K562 (cell line): ENCODE data around the gene MYOM1. TPM values are rescaled to one million over a fixed set of nuclear protein-coding genes. Genes with fewer than 3 reads are reported as not detected.

Source experiments
- ARID2 ChIP-seq: fragments of 450-650 bp; IDR thresholded peaks from 2 replicates; pipeline ENCODE4 v1.6.1; 2017; ENCODE audit warnings: antibody characterized with exemption, mild to moderate bottlenecking
- ARNT ChIP-seq, 2 experiments: fragments of 450-650 bp; IDR thresholded peaks; 2 replicates each; pipeline ENCODE4 v1.6.1; 2016; ENCODE audit warnings: mild to moderate bottlenecking in 1 of 2
- BCL6 ChIP-seq: fragments of 250-450 bp; sonication (Bioruptor Pico); IDR thresholded peaks from 2 replicates; pipeline ENCODE4 v1.4.0; 2020
- CTBP1 ChIP-seq: fragments of 450-650 bp; IDR thresholded peaks from 2 replicates; pipeline ENCODE4 v1.6.1; 2016; ENCODE audit warnings: borderline replicate concordance
- MTA3 ChIP-seq: fragments of 450-650 bp; formaldehyde crosslinking; IDR thresholded peaks from 2 replicates; pipeline ENCODE4 v1.6.1; 2017; ENCODE audit warnings: mild to moderate bottlenecking, borderline replicate concordance
- NFRKB ChIP-seq: fragments of 450-650 bp; IDR thresholded peaks from 2 replicates; pipeline ENCODE4 v1.6.1; 2016; ENCODE audit warnings: low read depth
- PKNOX1 ChIP-seq: fragments of 450-650 bp; IDR thresholded peaks from 2 replicates; pipeline ENCODE4 v1.6.1; 2016
- PTTG1 ChIP-seq: fragments of 450-650 bp; IDR thresholded peaks from 2 replicates; pipeline ENCODE4 v1.6.1; 2016; ENCODE audit warnings: low read depth, mild to moderate bottlenecking, missing genetic modification characterization, missing compliant biosample characterization
- RBBP5 ChIP-seq: fragments of 200-600 bp; sonication (generic); IDR thresholded peaks from 2 replicates; pipeline ENCODE4 v1.6.1; 2012; ENCODE audit warnings: borderline replicate concordance, mild to moderate bottlenecking, low read length, control low read depth, inconsistent platforms; ENCODE audit not compliant: insufficient read depth, poor library complexity, severe bottlenecking
- RBM39 ChIP-seq: fragments of 200-400 bp; formaldehyde crosslinking; optimal IDR thresholded peaks from 2 replicates; pipeline ENCODE3; 2018; ENCODE audit warnings: low read depth, low read length
- SRSF9 ChIP-seq: fragments of 200-400 bp; formaldehyde crosslinking; IDR thresholded peaks from 2 replicates; pipeline ENCODE4 v1.6.1; 2017; ENCODE audit warnings: low read depth, low read length, borderline replicate concordance
- TAF7 ChIP-seq: fragments of 450-650 bp; IDR thresholded peaks from 2 replicates; pipeline ENCODE4 v1.6.1; 2016; ENCODE audit warnings: missing genetic modification characterization, missing compliant biosample characterization
- TSC22D4 ChIP-seq: fragments of 450-650 bp; IDR thresholded peaks from 2 replicates; pipeline ENCODE4 v1.6.1; 2016; ENCODE audit warnings: missing genetic modification characterization, missing biosample characterization, control low read depth
- USF1 ChIP-seq: sonication (generic); formaldehyde crosslinking; IDR thresholded peaks from 2 replicates; pipeline ENCODE4 v1.9.0; 2022; ENCODE audit warnings: mild to moderate bottlenecking, missing genetic modification reagents
- ZBTB17 ChIP-seq: fragments of 450-650 bp; formaldehyde crosslinking; IDR thresholded peaks from 2 replicates; pipeline ENCODE4 v1.4.0; 2020; ENCODE audit warnings: mild to moderate bottlenecking
- ZFP30 ChIP-seq: fragments of 250-450 bp; sonication (Bioruptor Pico); IDR thresholded peaks from 2 replicates; pipeline ENCODE4 v1.8.0; 2022; ENCODE audit warnings: moderate library complexity, mild to moderate bottlenecking, inconsistent platforms, borderline replicate concordance
- ZKSCAN3 ChIP-seq: fragments of 250-450 bp; sonication (Bioruptor Pico); IDR thresholded peaks from 2 replicates; pipeline ENCODE4 v1.4.0; 2020
- ZNF23 ChIP-seq: fragments of 250-450 bp; sonication (Bioruptor Pico); IDR thresholded peaks from 2 replicates; pipeline ENCODE4 v1.4.0; 2020; ENCODE audit warnings: mild to moderate bottlenecking
- ZNF311 ChIP-seq: fragments of 250-450 bp; sonication (Bioruptor Pico); IDR thresholded peaks from 2 replicates; pipeline ENCODE4 v1.4.0; 2020; ENCODE audit warnings: mild to moderate bottlenecking, moderate library complexity
- ZNF354B ChIP-seq: fragments of 250-450 bp; sonication (Bioruptor Pico); IDR thresholded peaks from 2 replicates; pipeline ENCODE4 v1.4.0; 2020
- ZNF384 ChIP-seq: IDR thresholded peaks from 2 replicates; pipeline ENCODE4 v1.6.1; 2012; ENCODE audit warnings: low read depth, low read length, improper control_type of control experiment
- ZNF445 ChIP-seq: fragments of 250-450 bp; sonication (Bioruptor Pico); IDR thresholded peaks from 2 replicates; pipeline ENCODE4 v1.4.0; 2020; ENCODE audit warnings: low read depth, mild to moderate bottlenecking, moderate library complexity
- ZNF785 ChIP-seq: fragments of 250-450 bp; sonication (Bioruptor Pico); IDR thresholded peaks from 2 replicates; pipeline ENCODE4 v1.4.0; 2020; ENCODE audit warnings: mild to moderate bottlenecking
- polyA plus RNA-seq, 8 experiments: library from polyadenylated mRNA; depleted of rRNA in 4 of 8; stranded (reverse) in 5 of 8; unstranded in 3 of 8; fragments of >200 nt; fragmentation: Nextera tagmentation in 2 of 8; fragmentation: Illumina TruSeq in 1 of 8; extraction: Ambion mirVana in 2 of 8; extraction: Trizol in 1 of 8; gene quantifications; 2 replicates each; pipeline versions ENCODE4 v1.2.1 to v1.2.3, GENCODE V29; 2011 to 2014; ENCODE audit warnings: inconsistent platforms in 1 of 8, missing spikeins in 1 of 8
- total RNA-seq, 7 experiments: library from RNA; depleted of rRNA in 6 of 7; stranded (reverse); fragments of >200 nt in 6 of 7; fragmentation: Illumina TruSeq in 2 of 7; extraction: Trizol in 2 of 7; gene quantifications; 2 replicates each; pipeline versions ENCODE4 v1.2.1 to v1.2.3, GENCODE V29; 2011 to 2021; ENCODE audit warnings: low replicate concordance in 1 of 7
- TF ChIP-seq, protein P1 (sequence below): fragments of 450-650 bp; formaldehyde crosslinking; conservative IDR thresholded peaks from 2 replicates; pipeline ENCODE4 v1.4.0; 2022; ENCODE audit warnings: mild to moderate bottlenecking, missing genetic modification characterization
- TF ChIP-seq, protein P2 (sequence below): sonication (generic); formaldehyde crosslinking; IDR thresholded peaks from 2 replicates; pipeline ENCODE4 v1.8.1; 2023; ENCODE audit warnings: mild to moderate bottlenecking, missing genetic modification reagents

Gene MYOM1
- total and polyA plus RNA-seq, 9 of the 15 experiments (the other 6 are each of a cell fraction or from before 2014, with no cell fraction given) = 0.01 to 0.62 (median 0.25) TPM

DNA sequence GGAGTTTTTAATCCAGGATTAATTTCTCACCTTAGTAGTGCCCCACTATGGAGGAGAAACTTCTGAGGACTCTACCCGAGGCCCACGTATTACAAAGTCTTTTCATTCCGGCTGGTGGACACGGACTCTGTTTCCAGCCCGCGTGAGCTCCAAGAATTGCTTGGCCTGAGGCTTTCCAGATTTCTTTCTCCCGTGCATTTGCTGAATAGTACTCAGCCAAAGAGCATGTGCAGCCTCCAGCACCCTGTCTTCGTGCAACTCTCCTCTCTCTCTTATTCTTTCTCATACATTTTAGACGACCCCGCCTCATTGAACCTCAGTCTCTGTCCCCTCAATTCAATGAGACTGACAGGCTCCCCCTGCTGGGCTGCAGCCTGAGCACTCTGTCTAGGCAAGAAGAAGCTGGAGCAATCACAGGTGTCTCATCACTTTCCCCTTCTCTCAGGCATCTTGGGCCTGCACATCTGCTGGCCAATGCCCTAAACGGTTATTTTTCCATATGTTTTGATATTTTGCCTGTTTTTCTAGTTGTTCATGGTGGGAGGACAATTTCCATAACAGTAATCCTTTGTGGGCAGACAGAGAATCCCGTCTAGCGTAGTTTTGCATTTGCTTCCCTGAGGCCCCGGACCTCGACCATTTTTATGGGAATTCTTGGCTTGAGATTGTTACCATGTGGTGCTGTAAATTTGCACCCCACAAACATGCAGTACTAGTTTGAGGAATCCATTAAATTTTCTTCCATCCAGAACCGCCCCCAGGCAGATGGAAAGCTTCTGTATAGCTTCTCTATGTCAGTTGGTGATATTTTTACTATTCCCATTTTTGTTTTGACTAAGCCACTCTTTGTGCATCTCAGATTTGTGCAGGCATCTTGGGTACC is 156.7 kb downstream of the MYOM1 start (continued):
- TF ChIP-seq BCL6 = no peak
- no peak for TF ChIP-seq ZNF445 (CRISPR knock-in tag)
- peak; percentile 37; the same call in 1 of the 2 replicates for TF ChIP-seq PKNOX1
- peak; percentile 55; the same call in 1 of the 2 replicates for TF ChIP-seq ZNF384
- no peak for TF ChIP-seq USF1 (CRISPR knock-in tag)
- no peak for TF ChIP-seq MTA3
- no peak for TF ChIP-seq RBM39
- no peak for TF ChIP-seq ZBTB17 (CRISPR knock-in tag)
- 0 out of 4 replicates have a peak, but pooled peaks of 1 of the 2 experiments have one; percentile 52 for TF ChIP-seq ARNT (IDR thresholded peaks at IDR 0.05)
- no peak for TF ChIP-seq ZNF785 (CRISPR knock-in tag)
- no peak for TF ChIP-seq NFRKB
- TF ChIP-seq ZNF354B = no peak
- TF ChIP-seq ZKSCAN3 = no peak
- no peak for TF ChIP-seq ZFP30 (CRISPR knock-in tag)
- no peak for TF ChIP-seq ZNF311 (CRISPR knock-in tag)
- TF ChIP-seq ARID2 = 0 out of 2 replicates have a peak, but pooled peaks have one; percentile 46
- TF ChIP-seq CTBP1 = peak; percentile 37; the same call in 1 of the 2 replicates
- TF ChIP-seq, protein P1, sequence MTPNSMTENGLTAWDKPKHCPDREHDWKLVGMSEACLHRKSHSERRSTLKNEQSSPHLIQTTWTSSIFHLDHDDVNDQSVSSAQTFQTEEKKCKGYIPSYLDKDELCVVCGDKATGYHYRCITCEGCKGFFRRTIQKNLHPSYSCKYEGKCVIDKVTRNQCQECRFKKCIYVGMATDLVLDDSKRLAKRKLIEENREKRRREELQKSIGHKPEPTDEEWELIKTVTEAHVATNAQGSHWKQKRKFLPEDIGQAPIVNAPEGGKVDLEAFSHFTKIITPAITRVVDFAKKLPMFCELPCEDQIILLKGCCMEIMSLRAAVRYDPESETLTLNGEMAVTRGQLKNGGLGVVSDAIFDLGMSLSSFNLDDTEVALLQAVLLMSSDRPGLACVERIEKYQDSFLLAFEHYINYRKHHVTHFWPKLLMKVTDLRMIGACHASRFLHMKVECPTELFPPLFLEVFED (CRISPR knock-in tag) = no peak
- TF ChIP-seq, protein P2, sequence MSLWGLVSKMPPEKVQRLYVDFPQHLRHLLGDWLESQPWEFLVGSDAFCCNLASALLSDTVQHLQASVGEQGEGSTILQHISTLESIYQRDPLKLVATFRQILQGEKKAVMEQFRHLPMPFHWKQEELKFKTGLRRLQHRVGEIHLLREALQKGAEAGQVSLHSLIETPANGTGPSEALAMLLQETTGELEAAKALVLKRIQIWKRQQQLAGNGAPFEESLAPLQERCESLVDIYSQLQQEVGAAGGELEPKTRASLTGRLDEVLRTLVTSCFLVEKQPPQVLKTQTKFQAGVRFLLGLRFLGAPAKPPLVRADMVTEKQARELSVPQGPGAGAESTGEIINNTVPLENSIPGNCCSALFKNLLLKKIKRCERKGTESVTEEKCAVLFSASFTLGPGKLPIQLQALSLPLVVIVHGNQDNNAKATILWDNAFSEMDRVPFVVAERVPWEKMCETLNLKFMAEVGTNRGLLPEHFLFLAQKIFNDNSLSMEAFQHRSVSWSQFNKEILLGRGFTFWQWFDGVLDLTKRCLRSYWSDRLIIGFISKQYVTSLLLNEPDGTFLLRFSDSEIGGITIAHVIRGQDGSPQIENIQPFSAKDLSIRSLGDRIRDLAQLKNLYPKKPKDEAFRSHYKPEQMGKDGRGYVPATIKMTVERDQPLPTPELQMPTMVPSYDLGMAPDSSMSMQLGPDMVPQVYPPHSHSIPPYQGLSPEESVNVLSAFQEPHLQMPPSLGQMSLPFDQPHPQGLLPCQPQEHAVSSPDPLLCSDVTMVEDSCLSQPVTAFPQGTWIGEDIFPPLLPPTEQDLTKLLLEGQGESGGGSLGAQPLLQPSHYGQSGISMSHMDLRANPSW (CRISPR knock-in tag) = no peak
- no peak for TF ChIP-seq RBBP5
- no peak for TF ChIP-seq PTTG1 (tag)
- no peak for TF ChIP-seq ZNF23
- TF ChIP-seq TSC22D4 (tag) = no peak
- no peak for TF ChIP-seq TAF7 (tag)
- no peak for TF ChIP-seq SRSF9
